Measurements from ENCODE around the gene CHD2. TPM values are rescaled to one million over a fixed set of nuclear protein-coding genes. Genes with fewer than 3 reads are reported as not detected.

The CHD2 gene
- total RNA-seq, 1 donor from 2014 or later = 57.2 TPM

GRCh38 chr15:92920595-92921161, 20.6 kb downstream of the CHD2 start:
- DNase-seq (no peak), ATAC-seq (peak; percentile 30)
- intact Hi-C loops (cut with micrococcal nuclease) = no loop called here

DNA sequence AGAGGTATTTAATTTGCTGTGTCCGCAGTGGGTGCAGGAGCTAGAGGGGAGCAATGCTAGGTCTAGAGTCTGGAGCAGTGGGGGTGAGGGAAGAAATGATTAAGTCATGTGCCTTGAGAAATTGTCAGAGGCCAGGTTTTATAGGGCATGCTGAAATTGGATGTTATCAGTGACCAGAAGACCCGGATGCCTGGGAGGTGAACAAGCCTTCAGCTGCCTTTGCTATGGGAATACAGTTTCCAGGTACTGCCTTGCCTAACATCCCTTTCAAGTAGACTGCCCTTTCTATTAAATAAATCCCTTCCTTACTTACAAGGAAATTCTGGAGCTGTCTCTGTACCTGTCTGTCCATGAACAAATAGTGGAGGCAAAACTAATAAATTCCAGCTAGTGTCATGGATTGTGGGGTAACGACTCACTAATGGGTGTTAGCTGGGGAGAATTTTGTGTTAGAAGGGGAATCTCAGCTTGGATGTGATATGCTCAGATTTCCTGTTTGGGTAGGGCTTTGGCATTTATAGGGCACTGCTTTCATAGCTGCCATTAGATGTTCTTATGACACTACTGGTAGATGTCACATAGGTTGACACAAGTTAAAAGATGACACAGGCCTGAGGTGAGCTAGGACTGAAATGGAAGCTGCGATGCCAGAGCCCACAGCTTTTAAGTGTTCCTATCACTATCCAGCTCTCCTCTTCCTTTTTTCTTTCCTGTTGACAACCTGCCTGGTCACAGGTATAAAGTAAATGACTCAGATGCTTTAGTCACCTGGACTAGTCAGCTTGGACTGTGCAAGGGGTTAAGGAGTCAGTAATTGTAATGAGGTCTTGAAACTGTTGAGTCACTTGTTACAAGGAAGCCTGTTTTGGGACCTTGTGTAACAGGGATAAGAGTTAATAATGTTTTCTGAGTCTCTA, 21.3 kb downstream of the CHD2 start:
- DNase-seq (no peak), ATAC-seq (peak; percentile 7)
- intact Hi-C loops (cut with micrococcal nuclease) = no loop called here

- DNase-seq (no peak), ATAC-seq (peak; percentile 42)
- intact Hi-C loops (cut with micrococcal nuclease) = no loop called here
These were observed 22.4 kb downstream of the CHD2 start for GRCh38 chr15:92922418-92923002.

DNA sequence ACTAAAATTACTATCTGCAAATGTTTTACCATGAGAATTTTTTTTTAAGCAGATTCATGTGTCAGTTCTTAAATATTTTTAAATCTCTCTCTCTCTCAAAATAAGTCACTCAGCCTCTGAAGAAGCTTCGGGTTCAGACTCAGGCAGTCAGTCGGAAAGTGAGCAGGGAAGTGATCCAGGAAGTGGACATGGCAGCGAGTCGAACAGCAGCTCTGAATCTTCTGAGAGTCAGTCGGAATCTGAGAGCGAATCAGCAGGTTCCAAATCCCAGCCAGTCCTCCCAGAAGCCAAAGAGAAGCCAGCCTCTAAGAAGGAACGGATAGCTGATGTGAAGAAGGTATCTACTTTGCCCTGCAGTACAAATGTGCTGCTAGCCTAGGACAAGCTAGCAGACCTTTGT, 24.1 kb downstream of the CHD2 start:
- ATAC-seq (peak; percentile 19), DNase-seq (no peak)
- intact Hi-C loops (cut with micrococcal nuclease) = no loop called here

GRCh38 chr15:92925454-92925853, 25.3 kb downstream of the CHD2 start:
- intact Hi-C loops (cut with micrococcal nuclease) = no loop called here
- DNase-seq (no peak), ATAC-seq (no peak)

GRCh38 chr15:92928225-92928750, 28.2 kb downstream of the CHD2 start:
- ATAC-seq (no peak), DNase-seq (no peak)
- intact Hi-C loops (cut with micrococcal nuclease) = no loop called here

DNA sequence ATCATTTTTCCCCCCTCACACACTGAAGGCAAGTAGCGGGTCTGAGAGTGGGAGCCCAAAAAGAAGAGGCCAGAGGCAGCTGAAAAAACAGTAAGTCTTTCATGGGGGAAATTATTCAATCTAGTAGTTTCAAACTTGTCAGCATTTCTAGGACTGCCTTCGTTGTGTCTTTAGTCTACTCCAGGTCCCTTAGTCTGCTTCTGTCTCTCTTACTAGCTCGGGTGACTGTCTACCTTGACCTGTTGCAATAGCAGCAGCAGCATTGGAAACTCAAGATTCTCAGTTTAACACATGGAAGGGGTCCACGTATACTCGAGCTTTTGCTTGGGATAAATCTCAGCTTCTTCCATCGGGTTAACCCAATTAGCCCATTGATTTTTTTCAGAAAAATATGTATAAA, 28.9 kb downstream of the CHD2 start:
- intact Hi-C loops (cut with micrococcal nuclease) = no loop called here
- DNase-seq (no peak), ATAC-seq (no peak)

DNA sequence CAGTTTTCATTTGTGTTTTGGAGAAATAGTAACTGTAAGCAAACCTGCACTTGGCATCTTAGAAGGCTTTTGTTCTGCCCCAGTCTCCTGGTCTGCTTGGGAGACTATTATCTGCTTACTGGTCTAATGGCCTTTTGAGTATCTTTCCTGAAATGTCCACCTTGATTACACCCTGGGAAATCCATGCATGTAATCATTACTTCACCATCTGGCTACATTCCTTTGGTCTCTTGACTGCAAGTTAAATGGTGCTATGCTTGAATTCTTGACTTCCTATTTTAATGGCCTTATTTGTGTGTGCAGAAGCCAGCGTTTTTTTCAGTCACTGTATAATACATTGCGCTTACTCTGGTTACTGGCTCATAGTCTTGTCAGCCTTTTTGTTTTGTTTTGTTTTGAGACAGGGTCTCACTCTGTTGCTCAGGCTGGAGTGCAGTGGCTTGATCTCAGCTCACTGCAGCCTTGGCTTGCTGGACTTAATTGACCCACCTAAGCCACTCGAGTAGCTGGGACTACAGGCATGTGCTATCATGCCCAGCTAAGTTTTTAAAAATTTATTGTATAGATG, 30.0 kb downstream of the CHD2 start:
- DNase-seq = no peak
- intact Hi-C loops (cut with micrococcal nuclease) = no loop called here

GRCh38 chr15:92930776-92931175, 30.7 kb downstream of the CHD2 start:
- DNase-seq (no peak), ATAC-seq (peak; percentile 28)
- intact Hi-C loops (cut with micrococcal nuclease) = no loop called here

More for the DNA sequence above, 30.0 kb downstream of the CHD2 start:
- peak; percentile 25 for ATAC-seq

DNA sequence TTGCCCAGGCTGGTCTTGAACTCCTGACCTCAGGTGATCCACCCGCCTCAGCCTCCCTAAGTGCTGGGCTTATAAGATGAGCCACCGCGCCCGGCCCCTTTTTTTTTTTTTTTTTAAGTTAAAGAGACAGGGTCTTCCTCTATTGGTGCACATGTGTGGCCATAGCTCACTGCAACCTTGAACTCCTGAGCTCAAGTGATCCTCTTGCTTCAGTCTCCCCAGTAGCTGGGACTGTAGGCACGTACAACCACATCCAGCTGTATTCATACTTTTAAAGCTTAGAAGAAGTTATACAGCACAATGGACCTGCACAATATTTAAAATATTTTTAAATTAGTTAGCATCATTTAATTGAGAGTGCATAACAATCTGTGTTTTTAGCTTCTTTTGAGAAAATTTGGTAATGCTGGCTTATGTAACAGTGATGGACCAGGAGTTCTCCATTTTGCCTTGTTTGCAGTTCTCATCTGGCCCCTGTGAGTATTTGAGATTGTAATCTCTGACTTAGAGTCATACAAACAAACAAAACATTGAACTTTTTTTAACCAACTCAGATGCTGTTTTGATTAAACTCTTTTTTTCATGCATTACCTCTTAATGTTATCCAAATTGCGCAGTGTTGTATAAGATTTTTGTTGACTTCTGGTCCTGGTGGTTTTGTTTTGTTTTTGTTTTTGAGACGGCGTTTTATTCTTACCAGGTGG, 33.0 kb downstream of the CHD2 start:
- no peak for ATAC-seq
- intact Hi-C loops (cut with micrococcal nuclease) = no loop called here
- no peak for DNase-seq

DNA sequence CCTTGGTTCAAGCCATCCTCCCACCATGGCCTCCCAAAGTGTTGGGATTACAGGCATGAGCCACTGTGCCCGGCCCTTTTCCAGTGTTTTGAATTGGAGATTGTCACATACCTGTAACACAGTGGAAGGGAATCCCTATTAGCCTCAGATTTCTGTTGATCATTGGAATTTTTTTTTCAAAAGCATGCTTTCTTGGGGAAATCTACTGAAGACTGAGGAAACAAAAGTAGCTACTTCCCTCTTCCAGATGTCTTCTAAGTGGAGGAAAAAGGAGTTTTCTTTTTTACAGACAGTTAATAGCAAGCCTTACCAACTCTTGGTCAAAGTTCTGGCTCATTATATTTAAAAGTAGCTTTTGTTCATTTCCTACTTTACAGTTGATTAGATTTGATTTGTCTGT, 33.7 kb downstream of the CHD2 start:
- intact Hi-C loops (cut with micrococcal nuclease) = no loop called here
- DNase-seq (no peak), ATAC-seq (no peak)

DNA sequence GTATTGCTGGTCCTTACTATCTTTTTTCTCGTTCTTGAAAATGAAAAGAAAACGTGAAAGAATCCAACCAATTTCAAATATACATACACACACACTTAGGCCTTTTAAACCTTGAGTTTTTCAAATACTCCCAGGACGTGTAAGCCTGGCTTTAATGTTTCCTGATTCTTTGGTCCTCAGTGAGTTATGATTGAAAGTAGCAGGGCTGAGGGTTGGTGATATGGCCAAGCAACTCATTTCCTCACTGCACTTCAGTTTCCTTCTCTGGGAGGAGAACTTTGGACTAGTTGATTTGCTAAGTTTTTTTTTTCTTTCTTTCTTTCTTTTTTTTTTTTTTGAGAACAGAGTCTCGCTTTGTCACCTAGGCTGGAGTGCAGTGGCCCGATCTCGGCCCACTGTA, 34.6 kb downstream of the CHD2 start:
- ATAC-seq (no peak), DNase-seq (no peak)
- intact Hi-C loops (cut with micrococcal nuclease) = no loop called here

DNA sequence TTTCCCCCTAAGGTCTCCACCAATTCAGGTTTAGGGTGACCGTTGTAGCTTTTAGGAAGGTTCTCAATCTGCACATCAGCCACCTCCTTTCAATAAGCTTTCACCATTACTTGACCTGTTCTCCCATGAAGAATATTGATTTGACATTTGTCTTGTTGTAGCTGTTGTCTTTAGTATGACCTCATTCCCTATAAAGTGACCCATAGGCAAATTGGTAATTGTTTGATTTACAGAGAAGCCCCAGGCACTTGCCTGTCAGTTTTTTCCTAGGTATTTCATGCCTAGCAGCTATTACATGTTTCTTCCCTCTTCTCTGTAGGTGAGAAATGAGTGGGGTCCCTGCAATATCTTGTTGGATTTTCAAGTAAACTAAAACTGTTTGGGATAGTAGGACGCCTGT, 36.0 kb downstream of the CHD2 start:
- intact Hi-C loops (cut with micrococcal nuclease) = no loop called here
- DNase-seq (no peak), ATAC-seq (no peak)

GRCh38 chr15:92936693-92937092, 36.6 kb downstream of the CHD2 start:
- intact Hi-C loops (cut with micrococcal nuclease) = no loop called here

GRCh38 chr15:92937901-92938300, 37.8 kb downstream of the CHD2 start:
- intact Hi-C loops (cut with micrococcal nuclease) = no loop called here
- ATAC-seq = no peak
- no peak for DNase-seq

More at GRCh38 chr15:92936693-92937092, 36.6 kb downstream of the CHD2 start:
- ATAC-seq = no peak
- no peak for DNase-seq

GRCh38 chr15:92938387-92938786, 38.3 kb downstream of the CHD2 start:
- intact Hi-C loops (cut with micrococcal nuclease) = no loop called here
- no peak for DNase-seq
- ATAC-seq = no peak

GRCh38 chr15:92941668-92942067, 41.5 kb downstream of the CHD2 start:
- DNase-seq (no peak), ATAC-seq (no peak)
- intact Hi-C loops (cut with micrococcal nuclease) = no loop called here

- intact Hi-C loops (cut with micrococcal nuclease) = no loop called here
- DNase-seq (no peak), ATAC-seq (no peak)
These were observed 42.6 kb downstream of the CHD2 start for GRCh38 chr15:92942706-92943105.

- intact Hi-C loops (cut with micrococcal nuclease) = no loop called here
- DNase-seq (no peak), ATAC-seq (no peak)
These were observed 43.5 kb downstream of the CHD2 start for GRCh38 chr15:92943581-92943980.
